ENCODE measurements around the gene CFDP1. TPM values are rescaled to one million over a fixed set of nuclear protein-coding genes. Genes with fewer than 3 reads are reported as not detected.

Gene CFDP1
- total and polyA plus RNA-seq, 2 donors (not counting 1 experiment from before 2014, with no cell fraction given): 6.3 to 42.8 TPM

GRCh38 chr16:75318737-75319136 is 114.6 kb downstream of the CFDP1 start:
- TF ChIP-seq EZH2 (IDR thresholded peaks at IDR 0.05; ENCODE audit: borderline replicate concordance, insufficient read depth, low read depth, low read length, poor library complexity, severe bottlenecking): no peak
- no peak for TF ChIP-seq CTCF (IDR thresholded peaks at IDR 0.05)
- Mint-ChIP-seq H3K27ac (no peak overlapping the region), H3K9me3 (ENCODE audit: insufficient read depth) (no peaks in the 10 kb centered on the region), H3K4me3 (no peak overlapping the region), H3K4me1 (peaks cover 20% of the 10 kb centered on the region), H3K27me3 (peaks cover 32% of the 10 kb centered on the region)
- intact Hi-C loops (cut with micrococcal nuclease): no loop called here
- Histone ChIP-seq H3K4me1 (ENCODE audit: control insufficient read depth in 2 of 2, insufficient read depth in 2 of 2, low read length in 2 of 2) (peaks cover 14 to 15% of the 10 kb centered on the region in 2 donors), H3K9me3 (ENCODE audit: control extremely low read depth in 1 of 3, control insufficient read depth in 2 of 3, insufficient read depth in 1 of 3, low read length in 2 of 3) (no peaks in the 10 kb centered on the region), H3K27ac (ENCODE audit: low read length in 2 of 2) (no peak overlapping the region), H3K36me3 (replicated peaks in 1 of 2; ENCODE audit: control extremely low read depth in 1 of 2, control insufficient read depth in 1 of 2, extremely low read depth in 1 of 2, insufficient read depth in 2 of 2, low read length in 1 of 2) (peaks cover 1 to 2% of the 10 kb centered on the region in 2 experiments), H3K27me3 (replicated peaks in 1 of 4; ENCODE audit: control extremely low read depth in 1 of 4, control insufficient read depth in 3 of 4, insufficient read depth in 4 of 4, low read length in 3 of 4) (peaks cover 0 to 45% (median 19%) of the 10 kb centered on the region in 4 experiments), H3K9ac (ENCODE audit: low read length) (no peak overlapping the region), H4K20me1 (ENCODE audit: control insufficient read depth, insufficient read depth, low read length, poor library complexity, severe bottlenecking) (peaks cover 22% of the 10 kb centered on the region), H2AFZ (ENCODE audit: insufficient read depth, low read depth, low read length, poor library complexity, severe bottlenecking) (no peak overlapping the region), H3K4me3 (ENCODE audit: control extremely low read depth in 1 of 5, extremely low read depth in 1 of 5, insufficient read depth in 1 of 5, low read depth in 2 of 5, low read length in 4 of 5) (no peak overlapping the region), H3K4me2 (replicated peaks; ENCODE audit: low read depth, low read length, poor library complexity, severe bottlenecking) (no peak overlapping the region), H3K79me2 (ENCODE audit: control insufficient read depth, insufficient read depth, low read length) (no peaks in the 10 kb centered on the region)
- POLR2A ChIA-PET: no interaction called here
- CTCF ChIA-PET: interaction anchor here (0.7 kb wide), 1 partner anchor 313 kb away, joined by 4 read pairs; no protein-coding TSS in a partner anchor
- ATAC-seq (ENCODE audit: low read depth): no peak
- DNase-seq: no peak
- no CpG with 5 or more reads among the region's 3 CpGs for WGBS (ENCODE audit: insufficient coverage)

GRCh38 chr16:75317532-75317931 is 115.8 kb downstream of the CFDP1 start:
- peaks cover 22% of the 10 kb centered on the region for H4K20me1 ChIP-seq (ENCODE audit: control insufficient read depth, insufficient read depth, low read length, poor library complexity, severe bottlenecking)
- peaks cover 0 to 43% (median 15%) of the 10 kb centered on the region in 4 experiments for H3K27me3 ChIP-seq (replicated peaks in 1 of 4; ENCODE audit: control extremely low read depth in 1 of 4, control insufficient read depth in 3 of 4, insufficient read depth in 4 of 4, low read length in 3 of 4)
- peaks cover 14 to 15% of the 10 kb centered on the region in 2 donors for H3K4me1 ChIP-seq (ENCODE audit: control insufficient read depth in 2 of 2, insufficient read depth in 2 of 2, low read length in 2 of 2)
- H3K36me3 ChIP-seq (replicated peaks in 1 of 2; ENCODE audit: control extremely low read depth in 1 of 2, control insufficient read depth in 1 of 2, extremely low read depth in 1 of 2, insufficient read depth in 2 of 2, low read length in 1 of 2): peaks cover 1 to 5% of the 10 kb centered on the region in 2 experiments
- H3K27ac ChIP-seq (ENCODE audit: low read length in 2 of 2): no peak overlapping the region
- no peaks in the 10 kb centered on the region for H3K9me3 ChIP-seq (ENCODE audit: control extremely low read depth in 1 of 3, control insufficient read depth in 2 of 3, insufficient read depth in 1 of 3, low read length in 2 of 3)
- H3K79me2 ChIP-seq (ENCODE audit: control insufficient read depth, insufficient read depth, low read length): no peaks in the 10 kb centered on the region
- intact Hi-C loops (cut with micrococcal nuclease): no loop called here
- no peak overlapping the region for H2AFZ ChIP-seq (ENCODE audit: insufficient read depth, low read depth, low read length, poor library complexity, severe bottlenecking)
- Mint-ChIP-seq H3K27me3 (peaks cover 31% of the 10 kb centered on the region), H3K4me1 (peaks cover 20% of the 10 kb centered on the region), H3K27ac (no peak overlapping the region), H3K4me3 (no peak overlapping the region), H3K9me3 (ENCODE audit: insufficient read depth) (no peaks in the 10 kb centered on the region)
- CTCF ChIA-PET: no interaction called here
- H3K9ac ChIP-seq (ENCODE audit: low read length): no peak overlapping the region
- no peak overlapping the region for H3K4me2 ChIP-seq (replicated peaks; ENCODE audit: low read depth, low read length, poor library complexity, severe bottlenecking)
- DNase-seq: no peak
- WGBS (ENCODE audit: insufficient coverage): 100% methylated on average over 1 of the region's 4 CpGs
- TF ChIP-seq EZH2 (IDR thresholded peaks at IDR 0.05; ENCODE audit: borderline replicate concordance, insufficient read depth, low read depth, low read length, poor library complexity, severe bottlenecking) (no peak), CTCF (IDR thresholded peaks at IDR 0.05) (no peak)
- ATAC-seq (ENCODE audit: low read depth): no peak
- no peak overlapping the region for H3K4me3 ChIP-seq (ENCODE audit: control extremely low read depth in 1 of 5, extremely low read depth in 1 of 5, insufficient read depth in 1 of 5, low read depth in 2 of 5, low read length in 4 of 5)
- POLR2A ChIA-PET: no interaction called here

Measured in B cell (primary cell).